Esophagus squamous epithelium (tissue), 4 donors: Measurements from ENCODE around the gene KIF26B.

ENCODE experiments used
- POLR2A ChIP-seq, 4 donors: fragments of 450-650 bp; IDR thresholded peaks; one replicate each; pipeline ENCODE4 v1.6.1; 2017; ENCODE audit warnings: antibody characterized with exemption in 4 of 4, mild to moderate bottlenecking in 4 of 4, moderate library complexity in 3 of 4
- TF ChIP-seq, protein P1 (sequence below), 6 experiments: fragments of 450-650 bp in 4 of 6; fragments of 200-600 bp in 2 of 6; sonication (generic) in 2 of 6; IDR thresholded peaks; one replicate each; pipeline ENCODE4 v1.5.1; 2016 to 2019; ENCODE audit warnings: antibody characterized with exemption in 6 of 6, mild to moderate bottlenecking in 4 of 6, moderate library complexity in 4 of 6

DNA sequence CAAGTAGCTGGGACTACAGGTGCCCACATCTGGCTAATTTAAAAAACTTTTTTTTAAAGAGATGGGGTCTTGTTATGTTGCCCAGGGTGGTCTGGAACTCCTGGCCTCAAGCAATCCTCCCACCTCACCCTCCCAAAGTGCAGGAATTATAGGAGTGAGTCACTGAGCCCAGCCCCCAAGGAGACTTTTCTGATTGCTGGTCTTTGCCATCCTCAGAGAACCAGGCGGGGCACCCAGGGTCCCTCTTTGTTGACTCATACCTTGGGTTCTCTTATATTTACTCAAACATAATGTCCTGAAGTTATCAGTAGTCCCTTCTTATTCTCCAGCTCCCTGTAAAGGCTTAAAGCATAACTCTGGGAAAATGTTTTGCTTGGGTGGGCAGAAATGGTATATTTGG lies 51.1 kb downstream of the KIF26B start:
- TF ChIP-seq, protein P1, sequence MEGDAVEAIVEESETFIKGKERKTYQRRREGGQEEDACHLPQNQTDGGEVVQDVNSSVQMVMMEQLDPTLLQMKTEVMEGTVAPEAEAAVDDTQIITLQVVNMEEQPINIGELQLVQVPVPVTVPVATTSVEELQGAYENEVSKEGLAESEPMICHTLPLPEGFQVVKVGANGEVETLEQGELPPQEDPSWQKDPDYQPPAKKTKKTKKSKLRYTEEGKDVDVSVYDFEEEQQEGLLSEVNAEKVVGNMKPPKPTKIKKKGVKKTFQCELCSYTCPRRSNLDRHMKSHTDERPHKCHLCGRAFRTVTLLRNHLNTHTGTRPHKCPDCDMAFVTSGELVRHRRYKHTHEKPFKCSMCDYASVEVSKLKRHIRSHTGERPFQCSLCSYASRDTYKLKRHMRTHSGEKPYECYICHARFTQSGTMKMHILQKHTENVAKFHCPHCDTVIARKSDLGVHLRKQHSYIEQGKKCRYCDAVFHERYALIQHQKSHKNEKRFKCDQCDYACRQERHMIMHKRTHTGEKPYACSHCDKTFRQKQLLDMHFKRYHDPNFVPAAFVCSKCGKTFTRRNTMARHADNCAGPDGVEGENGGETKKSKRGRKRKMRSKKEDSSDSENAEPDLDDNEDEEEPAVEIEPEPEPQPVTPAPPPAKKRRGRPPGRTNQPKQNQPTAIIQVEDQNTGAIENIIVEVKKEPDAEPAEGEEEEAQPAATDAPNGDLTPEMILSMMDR (IDR thresholded peaks at IDR 0.05) = no peak
- no peak for TF ChIP-seq POLR2A (IDR thresholded peaks at IDR 0.05)
